NCI-H2196 (cell line): ENCODE results near the gene KHNYN.
A peak's percentile ranks its signal among the peaks of the same experiment; 100 is the strongest.

Experiments used
- DNase-seq: peaks from one replicate; lab custom pipeline; 2025; ENCODE audit not compliant: unreplicated experiment; lab: John Stamatoyannopoulos, UW

Gene KHNYN

DNA sequence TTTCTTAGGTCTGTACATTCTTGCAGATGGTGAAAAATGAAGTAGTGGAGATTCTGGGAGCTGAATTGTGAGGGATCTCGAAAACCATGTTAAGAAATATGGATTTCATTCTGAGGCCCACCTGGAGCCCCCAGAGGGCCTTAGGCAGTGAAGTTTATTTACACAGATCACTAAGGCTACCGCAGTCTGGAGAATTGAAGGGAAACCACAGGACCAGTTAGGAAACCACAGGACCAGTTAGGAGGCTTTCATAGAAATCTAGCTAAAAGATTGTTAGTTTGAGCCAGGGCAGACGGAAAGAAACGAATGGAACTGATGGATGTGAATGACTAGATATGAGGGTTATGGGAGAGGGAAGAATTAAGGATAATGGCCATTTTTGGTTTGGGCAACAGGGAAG, 7.5 kb upstream of the KHNYN start:
- DNase-seq, result no peak

- DNase-seq, result no peak
Observed at GRCh38 chr14:24422694-24423601, 6.8 kb upstream of the KHNYN start.

- DNase-seq, result peak; percentile 29
Observed at GRCh38 chr14:24425704-24426103, 4.0 kb upstream of the KHNYN start.

- no peak for DNase-seq
Observed at GRCh38 chr14:24426150-24426911, 3.4 kb upstream of the KHNYN start.

DNA sequence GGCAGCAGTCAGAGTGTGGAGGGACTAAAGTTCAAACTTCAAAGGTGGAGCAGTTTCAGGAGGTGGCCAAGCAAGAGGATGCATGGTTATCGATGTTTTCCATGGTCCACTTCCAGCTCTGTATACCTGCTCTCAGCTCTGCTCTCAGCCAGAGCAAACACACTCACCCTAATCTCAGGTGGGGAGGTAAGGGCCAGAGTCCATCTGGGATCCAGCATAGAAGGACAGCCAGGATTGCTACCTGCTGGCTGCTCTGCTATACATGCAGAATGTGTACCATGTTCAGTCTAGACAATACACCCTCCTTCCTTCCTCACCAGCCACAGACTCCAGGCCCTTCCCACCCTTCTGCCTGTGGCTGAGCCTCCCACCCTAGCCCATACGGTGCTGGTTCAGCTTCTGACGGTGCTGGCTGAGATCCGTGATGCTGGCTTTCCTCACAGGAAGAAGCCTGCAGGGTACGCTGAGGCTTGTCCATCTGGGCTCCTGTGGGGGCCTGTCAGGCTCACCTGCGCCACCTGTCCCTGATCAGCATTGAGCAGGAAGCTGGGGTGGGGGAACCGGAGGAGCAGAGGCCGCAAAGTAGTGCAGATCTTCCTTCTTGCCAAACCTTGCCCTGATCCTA, 2.7 kb upstream of the KHNYN start:
- DNase-seq, result no peak

GRCh38 chr14:24427537-24428508, 1.9 kb upstream of the KHNYN start:
- no peak for DNase-seq

DNA sequence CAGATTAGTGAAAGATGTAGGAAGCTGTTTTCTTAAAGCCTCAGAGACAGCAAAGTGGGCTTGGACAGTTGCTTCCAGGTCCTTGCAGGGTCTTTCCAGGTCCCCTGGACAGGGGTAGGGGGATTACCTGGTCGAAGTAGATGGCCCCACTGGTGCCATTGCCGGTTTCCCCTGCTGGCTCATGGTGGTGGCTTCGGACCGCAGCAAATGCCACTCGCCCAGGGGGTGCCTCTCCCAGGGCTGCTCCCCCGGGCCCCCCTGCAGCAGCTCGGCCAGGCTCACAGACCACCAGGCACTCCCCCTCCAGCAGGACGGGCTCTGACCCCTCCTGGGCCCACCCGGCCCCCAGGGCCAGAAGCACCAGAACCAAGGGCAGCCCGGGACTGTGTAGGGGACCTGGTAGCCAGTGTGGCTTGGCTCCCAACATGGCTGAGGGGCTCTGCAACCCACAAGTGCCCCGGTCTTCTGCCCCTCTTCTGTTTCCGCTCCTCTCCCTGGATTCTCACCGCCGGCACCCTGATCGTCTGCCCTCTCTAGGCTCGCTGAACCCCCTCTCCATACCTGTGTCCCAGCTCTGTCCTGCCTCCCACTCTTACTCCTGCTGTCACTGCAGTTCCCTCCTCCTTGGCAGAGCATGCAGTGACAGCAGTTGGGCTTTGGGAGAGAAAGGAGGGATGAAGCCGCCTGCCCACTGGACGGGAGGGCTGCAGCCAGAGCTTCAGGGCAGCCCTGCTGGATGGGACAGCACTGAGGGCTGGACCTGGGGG, 943 bp upstream of the KHNYN start:
- DNase-seq, result no peak

GRCh38 chr14:24430143-24430681, 458 bp downstream of the KHNYN start:
- peak; percentile 73 for DNase-seq

GRCh38 chr14:24430682-24431568, 1.2 kb downstream of the KHNYN start:
- no peak for DNase-seq

- DNase-seq, result peak; percentile 92
Observed at GRCh38 chr14:24431569-24432258, 2.0 kb downstream of the KHNYN start.

DNA sequence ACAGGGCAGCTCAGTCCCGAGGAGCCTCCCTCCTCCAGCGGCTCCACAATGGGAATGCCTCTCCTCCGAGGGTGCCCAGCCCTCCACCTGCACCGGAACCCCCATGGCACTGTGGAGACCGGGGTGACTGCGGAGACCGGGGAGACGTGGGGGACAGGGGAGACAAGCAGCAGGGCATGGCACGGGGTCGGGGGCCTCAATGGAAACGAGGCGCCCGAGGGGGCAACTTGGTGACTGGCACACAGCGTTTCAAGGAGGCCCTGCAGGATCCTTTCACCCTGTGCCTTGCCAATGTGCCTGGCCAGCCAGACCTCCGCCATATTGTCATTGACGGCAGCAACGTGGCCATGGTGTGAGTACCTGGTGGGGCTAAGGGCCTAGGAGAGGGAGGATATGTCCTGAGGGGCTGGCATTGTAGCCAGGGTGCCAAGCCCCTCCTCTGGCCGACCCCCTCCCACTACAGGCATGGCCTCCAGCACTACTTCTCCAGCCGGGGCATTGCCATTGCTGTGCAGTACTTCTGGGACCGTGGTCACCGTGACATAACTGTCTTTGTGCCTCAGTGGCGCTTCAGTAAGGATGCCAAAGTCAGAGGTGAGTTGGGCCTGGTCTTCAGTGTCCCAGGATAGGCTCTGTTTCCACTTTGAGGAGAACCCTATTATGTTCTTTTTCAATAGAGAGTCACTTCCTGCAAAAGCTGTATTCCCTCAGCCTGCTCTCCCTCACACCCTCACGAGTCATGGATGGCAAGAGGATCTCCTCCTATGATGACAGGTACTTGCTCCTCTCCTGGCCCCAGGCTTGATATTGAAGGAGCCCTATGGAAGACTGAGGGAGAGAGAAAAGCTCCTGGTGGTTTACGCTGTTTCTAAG, 2.7 kb downstream of the KHNYN start:
- DNase-seq, result no peak

- DNase-seq, result no peak
Observed at GRCh38 chr14:24434036-24434435, 4.3 kb downstream of the KHNYN start.

- no peak for DNase-seq
Observed at GRCh38 chr14:24434676-24435075, 4.9 kb downstream of the KHNYN start.

- DNase-seq, result no peak
Observed at GRCh38 chr14:24435192-24435810, 5.5 kb downstream of the KHNYN start.

- DNase-seq, result no peak
Observed at GRCh38 chr14:24435998-24436354, 6.2 kb downstream of the KHNYN start.

- DNase-seq, result peak; percentile 70
Observed at GRCh38 chr14:24436355-24437019, 6.7 kb downstream of the KHNYN start.
